Astrocyte (in vitro differentiated cells and primary cell): ENCODE data around the gene SKIL.

ENCODE experiments used
- CTCF ChIP-seq: IDR thresholded peaks from 2 replicates; pipeline ENCODE4 v1.5.1; 2011; ENCODE audit warnings: low read depth, mild to moderate bottlenecking, inconsistent platforms, low read length, moderate library complexity; ENCODE audit not compliant: insufficient read depth
- EZH2 ChIP-seq: IDR thresholded peaks from 2 replicates; pipeline ENCODE4 v1.6.1; 2012; ENCODE audit warnings: mild to moderate bottlenecking, low read length, inconsistent platforms; ENCODE audit not compliant: insufficient read depth

- TF ChIP-seq CTCF (no peak), EZH2 (no peak)
Observed at GRCh38 chr3:170355738-170356595, 1.5 kb upstream of the SKIL start.
